Measurements from ENCODE around the gene PJVK. TPM values are rescaled to one million over a fixed set of nuclear protein-coding genes. Genes with fewer than 3 reads are reported as not detected.

PJVK gene
- total RNA-seq, 1 experiment from 2014 or later, result 4.3 TPM

- Mint-ChIP-seq H3K27ac (ENCODE audit: unreplicated experiment) (no peak overlapping the region), H3K36me3 (ENCODE audit: insufficient read depth, unreplicated experiment) (peaks cover 10% of the 10 kb centered on the region), H3K4me1 (ENCODE audit: low read depth, unreplicated experiment) (no peaks in the 10 kb centered on the region), H3K27me3 (ENCODE audit: unreplicated experiment) (no peaks in the 10 kb centered on the region), H3K9me3 (ENCODE audit: low read depth, unreplicated experiment) (no peaks in the 10 kb centered on the region), H3K4me3 (ENCODE audit: low read depth, unreplicated experiment) (no peak overlapping the region)
- intact Hi-C loops (cut with micrococcal nuclease; ENCODE audit: unreplicated experiment), result no loop called here
- TF ChIP-seq CTCF (IDR thresholded peaks at IDR 0.05; ENCODE audit: unreplicated experiment), result no peak
- CTCF ChIA-PET, result no interaction called here
- DNase-seq, result no peak
- BruUV-seq (replicated peaks), result no TSS peak
These were observed 59.2 kb downstream of the PJVK start for GRCh38 chr2:178510384-178510783.

Other genes with a start within 250 kb of the PJVK start
- gene PRKRA, start 203 bp upstream of the PJVK start, total RNA-seq (2022), result 50.0 and 53.2 TPM in 2 replicates
- gene FKBP7, start 27.2 kb downstream of the PJVK start, total RNA-seq (2022), result 8.8 and 8.9 TPM in 2 replicates
- gene PLEKHA3, start 29.1 kb downstream of the PJVK start, total RNA-seq (2022), result 33.0 and 34.9 TPM in 2 replicates

Measured in Calu3 (cell line).